HG03039 (cell line): ENCODE results near the gene DLGAP4.

Experiments
- ATAC-seq: cut with Tn5 transposase; IDR thresholded peaks from one replicate; pipeline ENCODE4 v1.9.1; 2021; ENCODE audit warnings: mild to moderate bottlenecking, moderate library complexity; ENCODE audit not compliant: unreplicated experiment

DLGAP4 gene

GRCh38 chr20:36305602-36306551 lies at the start of gene DLGAP4:
Gene DLGAP4 (plus strand): TSS chr20:36306339. CDS start chr20:36431718, 125,379 bp downstream.
- ATAC-seq: no peak

GRCh38 chr20:36259177-36260061 lies 46.7 kb upstream of the DLGAP4 start:
- no peak for ATAC-seq

- no peak for ATAC-seq
Observed at GRCh38 chr20:36260316-36260715, 45.8 kb upstream of the DLGAP4 start.

- no peak for ATAC-seq
Observed at GRCh38 chr20:36261389-36262105, 44.6 kb upstream of the DLGAP4 start.

GRCh38 chr20:36262440-36262839 lies 43.7 kb upstream of the DLGAP4 start:
- no peak for ATAC-seq

- ATAC-seq: no peak
Observed at GRCh38 chr20:36264426-36265246, 41.5 kb upstream of the DLGAP4 start.

GRCh38 chr20:36266189-36266588 lies 40.0 kb upstream of the DLGAP4 start:
- ATAC-seq: no peak

- no peak for ATAC-seq
Observed at GRCh38 chr20:36267605-36268381, 38.3 kb upstream of the DLGAP4 start.

- ATAC-seq: no peak
Observed at GRCh38 chr20:36268440-36269342, 37.4 kb upstream of the DLGAP4 start.

- no peak for ATAC-seq
Observed at GRCh38 chr20:36269507-36269906, 36.6 kb upstream of the DLGAP4 start.

- ATAC-seq: no peak
Observed at GRCh38 chr20:36270744-36271638, 35.1 kb upstream of the DLGAP4 start.

GRCh38 chr20:36271639-36272546 lies 34.2 kb upstream of the DLGAP4 start:
- ATAC-seq: no peak

GRCh38 chr20:36272547-36273220 lies 33.5 kb upstream of the DLGAP4 start:
- ATAC-seq: no peak

- no peak for ATAC-seq
Observed at GRCh38 chr20:36273414-36274180, 32.5 kb upstream of the DLGAP4 start.
